ENCODE results near the gene GRM1.

GRM1 gene

DNA sequence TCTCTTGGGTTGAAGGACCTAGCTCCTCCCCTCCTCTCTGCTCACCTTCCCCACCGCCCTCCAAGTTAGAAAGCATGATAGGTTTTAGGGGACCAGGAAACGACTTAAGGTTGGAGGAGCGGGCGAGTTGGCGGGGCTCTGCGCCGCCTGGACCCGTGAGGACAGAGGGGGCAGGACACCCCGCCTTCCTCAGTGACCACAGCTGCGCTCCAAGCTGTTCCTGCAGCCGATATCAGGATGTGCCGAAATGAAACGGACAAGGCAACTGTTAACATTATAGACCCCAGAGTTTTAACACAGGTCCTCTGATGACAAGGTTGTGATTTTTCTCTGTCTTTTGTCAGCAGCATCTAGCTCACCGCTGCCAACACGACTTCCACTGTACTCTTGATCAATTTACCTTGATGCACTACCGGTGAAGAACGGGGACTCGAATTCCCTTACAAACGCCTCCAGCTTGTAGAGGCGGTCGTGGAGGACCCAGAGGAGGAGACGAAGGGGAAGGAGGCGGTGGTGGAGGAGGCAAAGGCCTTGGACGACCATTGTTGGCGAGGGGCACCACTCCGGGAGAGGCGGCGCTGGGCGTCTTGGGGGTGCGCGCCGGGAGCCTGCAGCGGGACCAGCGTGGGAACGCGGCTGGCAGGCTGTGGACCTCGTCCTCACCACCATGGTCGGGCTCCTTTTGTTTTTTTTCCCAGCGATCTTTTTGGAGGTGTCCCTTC is at the start of gene GRM1:
GRM1 (plus strand) TSS at position 212 of the 722 bp plus-strand sequence; CDS start at position 668, 456 bp downstream.
- DNase-seq (ENCODE audit: low read depth in 2 of 2), result no peak

DNA sequence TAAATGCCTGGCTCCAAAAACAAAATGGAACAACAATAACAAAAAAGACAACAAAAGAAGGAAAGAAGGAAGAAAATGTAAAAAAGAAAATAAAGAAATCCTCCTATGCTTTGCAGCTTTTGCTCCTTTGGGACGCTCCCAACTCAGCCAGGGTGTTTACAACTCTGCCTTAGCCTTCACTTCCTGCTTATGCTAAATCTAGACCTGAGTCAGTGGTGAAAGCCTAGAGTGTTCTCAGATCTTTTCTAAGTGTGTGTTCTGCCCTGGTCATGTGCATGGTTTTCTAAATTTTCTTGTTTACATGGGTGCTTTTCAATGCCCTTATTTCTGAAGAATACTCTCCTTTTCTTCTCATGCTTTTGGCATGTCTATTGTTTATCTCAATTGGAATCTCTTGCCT is 19.5 kb upstream of the GRM1 start:
- DNase-seq (ENCODE audit: low read depth in 2 of 2), result no peak

DNA sequence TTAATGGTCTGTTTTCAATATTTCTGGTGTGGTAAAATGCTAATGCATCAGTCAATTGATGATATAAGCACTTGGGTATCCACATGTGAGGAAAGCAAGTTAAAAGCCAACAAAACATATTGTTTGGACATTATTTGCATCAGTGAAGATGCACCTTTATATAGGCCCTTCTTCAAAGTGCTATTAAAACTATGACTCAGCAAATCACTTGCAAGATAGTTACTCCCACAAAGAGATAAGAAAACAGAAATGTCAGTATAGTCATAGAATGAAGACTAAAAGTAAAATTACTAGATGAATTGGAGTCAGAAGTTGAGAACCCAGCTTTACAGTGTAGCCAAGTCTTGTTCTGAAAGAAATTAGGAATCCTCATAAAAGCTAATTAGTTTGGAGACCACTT is 14.6 kb upstream of the GRM1 start:
- no peak for DNase-seq (ENCODE audit: low read depth in 2 of 2)

DNA sequence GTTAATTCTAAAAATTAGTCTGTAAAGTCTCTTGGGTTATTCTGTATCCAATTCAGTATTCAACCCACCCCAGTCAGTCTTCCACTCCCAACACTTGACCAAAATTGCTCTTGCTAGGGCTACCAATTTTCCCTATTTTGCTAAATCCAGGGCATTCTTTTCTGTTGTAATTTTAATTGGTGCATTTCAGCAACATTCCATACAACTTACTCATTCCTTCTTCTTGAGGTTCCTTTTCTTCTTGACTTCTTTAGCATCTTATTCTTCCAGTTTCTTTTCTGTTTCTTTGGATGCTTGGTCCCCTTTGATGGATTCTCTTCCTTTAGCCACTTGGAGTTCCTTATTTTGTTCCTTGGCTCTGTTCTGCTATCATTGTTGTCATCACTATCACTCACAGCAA is 11.2 kb upstream of the GRM1 start:
- DNase-seq (ENCODE audit: low read depth in 2 of 2), result no peak

DNA sequence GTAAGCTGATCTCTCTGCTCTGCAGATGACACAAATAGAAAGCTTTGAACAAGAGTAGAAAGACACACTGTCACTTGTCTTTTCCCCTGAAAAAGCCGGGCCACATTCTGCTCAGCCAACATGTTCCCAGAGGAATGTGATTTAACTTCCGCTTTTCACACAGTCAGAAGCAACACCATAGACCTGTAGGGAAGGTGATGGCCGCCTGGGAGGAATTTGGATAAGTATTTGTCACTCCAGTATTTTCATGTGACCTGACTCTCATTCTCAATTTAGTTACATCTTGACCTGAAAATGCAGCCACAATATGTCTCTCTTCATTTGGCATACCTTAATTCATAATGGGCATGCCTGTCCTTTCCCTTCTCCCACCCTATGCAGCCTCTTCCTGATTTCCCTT is 2.0 kb upstream of the GRM1 start:
- no peak for DNase-seq (ENCODE audit: low read depth in 2 of 2)

DNA sequence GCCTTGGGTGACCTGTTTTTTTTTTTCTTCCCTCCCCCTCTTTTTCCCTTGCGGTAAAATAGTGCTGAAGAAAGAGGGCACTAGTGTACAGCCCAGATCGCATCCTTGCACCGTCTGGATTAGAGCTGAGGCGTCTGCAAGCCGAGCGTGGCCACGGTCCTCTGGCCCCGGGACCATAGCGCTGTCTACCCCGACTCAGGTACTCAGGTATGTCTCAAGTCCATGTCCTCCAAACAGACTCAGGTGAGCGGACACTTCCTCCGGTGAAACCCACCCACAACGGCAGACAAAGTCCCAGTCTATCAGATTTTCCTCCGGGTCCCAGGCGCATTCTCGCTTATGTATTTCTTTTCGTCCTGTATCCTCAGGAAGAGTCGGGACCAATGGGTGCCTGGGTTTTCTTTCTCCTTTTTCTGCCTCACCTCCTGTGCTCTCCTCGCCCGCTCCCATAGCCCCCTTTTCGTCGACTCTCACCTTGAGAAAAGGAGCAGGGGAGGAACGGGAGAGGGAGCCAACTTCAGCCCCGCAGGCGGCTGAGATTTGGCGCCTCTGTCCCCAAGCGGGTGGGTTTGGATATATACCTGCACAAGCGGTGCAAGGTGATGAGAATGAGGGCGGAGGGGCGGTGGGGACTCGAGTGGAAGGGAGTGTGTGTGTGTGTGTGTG is 1.1 kb upstream of the GRM1 start:
- DNase-seq (ENCODE audit: low read depth in 2 of 2), result no peak

DNA sequence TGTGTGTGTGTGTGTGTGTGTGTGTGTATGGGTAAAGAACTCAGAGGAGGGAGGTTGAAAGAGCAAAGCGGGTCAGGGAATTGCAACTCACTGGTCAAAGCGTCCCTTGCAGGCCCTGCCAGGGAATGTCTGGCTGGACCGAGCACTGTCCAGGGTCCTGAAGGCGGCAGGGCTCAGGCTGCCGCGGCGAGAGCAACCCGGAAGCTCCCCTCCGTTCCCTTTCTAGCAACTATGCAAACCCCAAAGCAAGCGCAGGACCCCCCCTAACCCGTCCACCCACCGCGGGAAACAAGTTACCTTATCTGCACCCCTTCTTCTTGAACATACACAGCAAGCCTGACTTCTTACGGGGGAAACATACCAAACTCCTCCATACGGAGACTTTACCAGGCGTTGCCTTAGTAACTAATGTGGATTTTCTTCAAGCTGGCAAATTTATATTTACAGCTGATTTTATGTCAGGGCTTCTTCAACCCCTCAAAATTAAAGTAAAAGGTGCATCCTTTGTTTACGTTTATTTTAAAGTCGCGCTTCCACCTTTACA is 538 bp upstream of the GRM1 start:
- DNase-seq (ENCODE audit: low read depth in 2 of 2), result peak; percentile 11 to 12

DNA sequence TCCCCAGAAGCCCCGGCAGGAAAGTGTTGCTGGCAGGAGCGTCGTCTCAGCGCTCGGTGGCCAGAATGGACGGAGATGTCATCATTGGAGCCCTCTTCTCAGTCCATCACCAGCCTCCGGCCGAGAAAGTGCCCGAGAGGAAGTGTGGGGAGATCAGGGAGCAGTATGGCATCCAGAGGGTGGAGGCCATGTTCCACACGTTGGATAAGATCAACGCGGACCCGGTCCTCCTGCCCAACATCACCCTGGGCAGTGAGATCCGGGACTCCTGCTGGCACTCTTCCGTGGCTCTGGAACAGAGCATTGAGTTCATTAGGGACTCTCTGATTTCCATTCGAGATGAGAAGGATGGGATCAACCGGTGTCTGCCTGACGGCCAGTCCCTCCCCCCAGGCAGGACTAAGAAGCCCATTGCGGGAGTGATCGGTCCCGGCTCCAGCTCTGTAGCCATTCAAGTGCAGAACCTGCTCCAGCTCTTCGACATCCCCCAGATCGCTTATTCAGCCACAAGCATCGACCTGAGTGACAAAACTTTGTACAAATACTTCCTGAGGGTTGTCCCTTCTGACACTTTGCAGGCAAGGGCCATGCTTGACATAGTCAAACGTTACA is 817 bp downstream of the GRM1 start:
- no peak for DNase-seq (ENCODE audit: low read depth in 2 of 2)

DNA sequence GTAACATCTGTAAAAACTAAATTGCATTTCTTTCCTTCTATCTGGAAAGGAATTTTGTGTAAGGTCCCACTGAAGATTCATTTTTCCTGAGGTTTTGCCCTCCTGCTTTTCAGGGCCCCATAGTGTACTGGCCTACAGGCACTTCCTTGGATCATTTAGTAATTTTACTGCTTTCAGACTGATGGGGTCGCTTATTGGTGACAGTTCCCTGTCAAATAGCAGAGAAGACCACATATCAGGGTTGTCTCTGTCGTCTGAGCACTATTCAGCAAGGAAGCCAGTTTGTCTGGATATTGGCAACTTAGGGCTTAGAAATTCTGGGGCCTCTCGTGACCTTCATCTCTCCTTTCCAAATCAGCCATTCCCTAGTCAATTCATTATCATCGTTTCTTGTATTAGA is 3.5 kb downstream of the GRM1 start:
- no peak for DNase-seq (ENCODE audit: low read depth in 2 of 2)

DNA sequence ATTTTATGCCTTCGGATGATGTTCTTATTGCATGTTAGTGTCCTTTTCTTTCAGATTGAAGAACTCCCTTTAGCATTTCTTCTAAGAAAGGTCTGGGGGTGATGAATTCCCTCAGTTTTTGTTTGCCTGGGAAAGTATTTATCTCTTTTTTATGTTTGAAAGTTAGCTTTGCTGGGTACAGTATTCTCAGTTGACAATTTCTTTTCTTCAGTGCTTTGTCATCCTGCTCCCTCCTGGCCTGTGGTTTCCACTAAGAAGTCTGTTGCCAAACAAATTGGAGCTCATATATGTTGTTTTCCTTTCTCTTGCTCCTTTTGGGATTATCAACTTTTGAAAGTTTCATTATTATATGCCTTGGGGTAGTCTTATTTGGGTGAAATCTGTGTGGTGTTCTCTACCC is 11.5 kb downstream of the GRM1 start:
- DNase-seq (ENCODE audit: low read depth in 2 of 2), result no peak

DNA sequence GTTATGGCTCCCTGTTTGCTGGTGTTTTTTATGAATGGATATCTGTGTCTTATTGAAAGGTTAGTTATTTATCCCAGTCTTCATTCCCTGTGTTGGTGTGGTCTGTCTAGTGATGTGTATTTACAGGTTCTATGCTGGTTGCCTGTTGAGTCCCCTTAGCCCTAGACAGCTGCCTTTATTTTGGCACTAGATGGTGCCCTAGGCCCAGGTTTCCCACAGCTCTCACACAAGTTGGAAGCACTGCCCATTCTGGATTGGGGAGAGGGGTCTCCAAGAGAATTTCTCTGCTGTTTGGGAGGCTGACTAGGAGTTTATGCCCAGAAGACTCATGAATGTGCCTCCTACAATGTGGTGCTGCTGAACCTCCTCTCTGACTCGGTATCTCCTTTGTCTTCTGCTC is 12.4 kb downstream of the GRM1 start:
- no peak for DNase-seq (ENCODE audit: low read depth in 2 of 2)

DNA sequence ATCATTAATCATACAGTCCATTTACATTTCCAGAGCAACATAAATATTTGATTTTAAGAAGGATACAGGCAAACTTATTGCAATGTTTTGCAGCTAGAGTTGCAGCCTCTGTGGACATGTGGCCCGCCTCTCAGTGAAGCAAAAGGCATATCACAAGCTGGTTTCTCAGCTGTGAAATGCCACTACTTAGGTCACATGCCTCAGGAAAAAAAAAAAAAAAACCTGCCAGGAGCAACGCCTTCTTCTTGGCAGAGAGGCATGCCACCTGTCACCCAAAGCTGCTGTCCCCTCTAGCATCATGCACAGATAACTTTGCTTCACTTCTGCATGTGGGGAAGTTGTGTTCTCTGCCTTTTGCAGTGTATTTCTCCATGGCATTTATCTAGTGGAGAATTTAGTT is 18.5 kb downstream of the GRM1 start:
- no peak for DNase-seq (ENCODE audit: low read depth in 2 of 2)

DNA sequence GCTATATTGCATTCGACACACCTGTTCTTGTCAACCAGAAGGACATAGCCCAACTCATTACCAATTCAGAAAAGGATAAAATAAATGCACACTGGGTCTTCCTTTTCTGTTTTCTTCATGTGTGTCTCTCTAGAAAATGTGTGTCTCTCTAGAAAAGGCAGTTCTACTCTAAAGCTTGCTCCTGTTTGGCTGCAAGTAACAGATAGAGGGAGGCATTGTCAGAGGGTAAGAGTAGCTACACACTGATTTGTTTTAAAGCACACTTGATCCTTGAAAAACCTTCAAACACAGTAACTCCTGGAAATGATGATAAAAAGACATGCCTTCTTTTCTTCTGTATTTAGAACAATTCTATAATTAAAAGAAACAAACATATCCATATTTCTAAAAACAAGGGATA is 21.3 kb downstream of the GRM1 start:
- no peak for DNase-seq (ENCODE audit: low read depth in 2 of 2)

DNA sequence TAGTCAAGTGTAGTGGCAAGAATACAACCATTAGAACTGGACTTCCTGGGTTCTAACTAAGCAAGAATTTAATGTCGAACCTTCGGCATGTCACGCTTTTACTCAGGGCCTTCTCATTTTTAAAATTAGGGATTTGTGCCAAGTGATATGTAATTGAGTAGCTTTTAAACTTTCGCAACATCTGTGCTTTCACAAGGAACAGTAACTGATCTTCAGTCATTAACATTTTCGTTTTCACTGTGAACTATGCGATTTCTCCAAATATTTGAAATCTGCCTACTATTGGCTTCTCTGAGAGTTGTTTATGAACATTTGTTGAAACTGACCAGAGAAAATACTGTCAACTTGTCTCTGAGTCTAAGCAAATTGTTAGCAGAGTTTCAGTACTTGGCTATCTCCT is 27.6 kb downstream of the GRM1 start:
- DNase-seq (ENCODE audit: low read depth in 2 of 2), result no peak

DNA sequence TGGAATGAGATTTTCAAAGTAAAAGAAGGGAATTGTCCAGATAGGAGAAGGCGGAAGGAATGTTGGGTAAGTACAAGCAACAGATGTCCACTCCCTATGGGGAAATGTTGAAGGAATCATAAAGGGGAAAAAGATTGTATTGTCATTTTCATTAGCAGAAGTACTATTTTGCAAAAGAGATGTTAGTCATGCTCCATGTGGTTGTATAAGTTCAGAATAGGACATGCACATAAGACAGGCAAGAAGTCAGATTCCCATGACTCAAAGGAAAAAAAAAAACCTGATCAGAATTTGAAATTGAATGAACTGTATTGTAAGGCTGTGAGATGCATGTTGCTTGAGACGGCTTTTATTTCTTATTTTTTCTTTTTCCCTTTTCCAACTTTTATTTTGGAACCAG is 36.8 kb downstream of the GRM1 start:
- DNase-seq (ENCODE audit: low read depth in 2 of 2), result no peak

DNA sequence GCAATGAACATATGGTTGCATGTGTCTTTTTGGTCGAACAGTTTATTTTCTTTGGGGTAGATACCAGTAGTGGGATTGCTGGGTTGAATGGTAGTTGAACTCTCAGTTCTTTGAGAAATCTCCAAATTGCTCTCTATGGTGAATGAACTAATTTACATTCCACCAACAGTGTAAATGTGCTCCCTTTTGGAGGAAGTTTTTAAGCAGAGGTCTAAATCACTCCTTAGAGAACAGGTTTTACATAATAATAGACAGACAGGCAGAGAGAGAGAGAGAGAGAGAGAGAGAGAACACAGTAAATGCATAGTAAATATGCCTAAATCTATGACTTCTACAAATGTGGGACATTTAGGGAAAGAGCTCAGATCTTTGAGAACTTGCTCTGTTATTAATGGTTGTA is 37.6 kb downstream of the GRM1 start:
- DNase-seq (ENCODE audit: low read depth in 2 of 2), result no peak

DNA sequence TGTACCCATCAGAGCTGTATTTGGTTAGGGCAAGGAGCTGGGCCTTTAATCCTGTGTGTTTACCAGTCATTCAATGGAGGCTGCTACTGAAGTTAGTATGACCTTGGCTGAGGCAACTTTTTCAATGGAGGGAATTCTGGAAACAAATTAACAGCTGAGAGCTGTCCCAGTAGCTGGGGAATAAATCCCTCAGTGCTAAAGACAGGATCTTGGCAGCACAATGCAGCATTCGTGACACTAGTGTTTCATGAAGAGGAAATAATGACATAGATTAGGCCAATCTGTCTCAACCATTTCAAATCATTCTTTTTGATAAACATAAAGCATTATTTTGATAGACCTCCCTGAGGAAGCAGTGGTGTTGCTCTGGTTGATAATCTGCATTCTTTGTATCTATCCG is 42.9 kb downstream of the GRM1 start:
- DNase-seq (ENCODE audit: low read depth in 2 of 2), result no peak

DNA sequence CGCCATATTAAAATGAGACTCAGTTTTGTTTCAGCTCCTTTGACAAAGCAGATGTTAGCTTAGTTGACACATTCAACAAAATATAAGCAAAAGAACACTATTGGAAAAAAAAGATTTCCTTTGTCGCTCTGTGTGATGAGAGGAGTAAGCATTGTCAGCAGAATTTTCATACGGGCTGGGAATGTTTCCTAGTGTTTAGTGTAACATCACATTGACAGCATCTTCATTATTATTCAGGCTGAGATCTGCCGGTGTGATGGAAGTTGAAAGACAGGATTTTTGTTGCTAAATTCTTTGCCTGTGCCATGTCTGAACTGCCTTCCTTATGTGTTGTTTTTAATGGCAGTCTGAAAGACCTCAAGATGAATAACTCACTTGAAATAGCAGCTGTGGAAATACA is 49.1 kb downstream of the GRM1 start:
- DNase-seq (ENCODE audit: low read depth in 2 of 2), result no peak

DNA sequence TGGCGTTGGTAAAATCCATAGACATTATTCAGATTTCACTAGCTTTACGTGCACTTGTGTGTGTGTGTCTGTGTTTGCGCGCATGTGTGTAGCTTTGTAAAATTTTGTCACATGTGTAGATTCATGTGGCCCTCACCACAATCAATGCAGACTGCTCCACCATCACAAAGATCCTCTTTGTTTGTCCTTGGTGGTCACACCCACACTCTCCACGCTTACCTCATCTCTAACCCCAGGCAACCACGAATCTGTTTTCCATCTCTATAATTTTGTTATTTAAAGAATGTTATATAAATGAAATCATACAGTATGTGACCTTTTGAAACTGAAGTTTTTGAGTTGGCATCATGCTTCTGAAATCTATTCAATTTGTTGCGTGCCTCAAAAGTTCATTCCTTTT is 58.5 kb downstream of the GRM1 start:
- no peak for DNase-seq (ENCODE audit: low read depth in 2 of 2)

DNA sequence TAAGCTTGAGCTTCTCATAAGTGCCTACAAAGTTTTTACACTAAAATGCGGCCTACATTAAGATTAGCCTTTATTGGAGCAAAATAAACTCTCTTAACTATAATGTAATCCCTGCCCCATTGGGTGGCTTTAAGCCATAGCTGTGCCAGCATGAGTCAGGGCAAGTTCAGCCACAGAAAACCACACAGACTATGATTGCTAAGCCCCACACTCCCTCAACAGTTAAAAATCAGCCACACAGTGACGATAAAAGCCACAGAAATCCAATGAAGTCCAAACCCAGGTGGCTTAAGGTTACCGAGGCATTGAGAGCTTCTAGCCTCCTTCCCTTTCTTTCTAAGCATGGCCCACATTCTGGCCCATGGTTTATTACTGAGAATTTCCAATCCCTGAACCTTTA is 61.6 kb downstream of the GRM1 start:
- DNase-seq (ENCODE audit: low read depth in 2 of 2), result no peak

DNA sequence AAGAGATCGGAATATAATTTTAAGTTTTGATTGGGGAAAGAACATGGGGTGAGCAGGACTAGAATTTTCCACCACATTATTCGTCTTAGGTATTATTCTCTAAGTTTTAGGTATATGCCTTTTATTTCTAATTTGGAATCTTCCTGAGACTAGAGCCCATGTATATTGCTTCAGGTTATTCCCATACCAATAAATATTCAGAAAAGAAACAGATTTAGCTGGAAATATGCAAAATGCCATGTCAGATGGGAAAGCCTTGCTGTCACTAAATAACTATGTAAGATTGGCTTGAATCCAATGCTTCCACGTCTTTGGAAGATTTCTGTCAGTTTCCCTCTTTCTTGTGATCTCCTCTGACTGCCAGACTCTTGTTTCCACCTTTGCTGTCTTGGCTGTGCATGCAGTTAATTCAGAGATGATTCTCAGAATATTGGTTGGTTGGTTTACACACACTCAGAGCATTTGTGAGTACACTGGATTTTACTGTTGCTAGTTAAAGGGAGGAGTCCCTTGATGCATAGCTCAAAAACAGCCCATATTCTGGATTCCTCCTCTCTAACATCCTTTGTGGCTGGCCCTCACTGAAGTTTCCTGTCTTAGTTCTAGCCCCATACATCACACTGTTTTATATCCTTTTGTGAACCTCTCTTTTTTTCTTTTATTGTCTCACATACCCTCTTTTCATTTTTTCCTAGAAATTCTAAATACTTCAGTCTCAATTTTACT is 64.3 kb downstream of the GRM1 start:
- DNase-seq (ENCODE audit: low read depth in 2 of 2), result no peak

DNA sequence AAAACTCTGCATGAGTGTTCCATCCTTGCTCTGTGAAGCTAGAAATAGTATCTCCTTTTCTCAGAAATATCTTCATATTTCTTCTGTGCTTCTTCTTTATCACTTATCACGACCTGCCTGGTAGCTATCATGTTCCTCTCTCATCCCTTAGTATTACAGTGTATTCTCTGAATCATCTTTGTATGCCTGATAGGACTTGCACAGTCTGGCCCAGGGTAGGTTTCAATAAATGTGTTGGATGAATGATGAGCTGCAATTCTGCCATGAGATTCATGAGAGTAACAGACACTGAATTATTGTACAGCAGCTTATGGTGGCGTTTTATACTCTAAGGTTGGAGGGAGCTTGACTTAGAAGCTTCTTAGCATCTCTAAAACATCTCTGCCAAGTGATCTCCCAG is 66.6 kb downstream of the GRM1 start:
- no peak for DNase-seq (ENCODE audit: low read depth in 2 of 2)

Measured in fibroblast of skin of left biceps (primary cell).